Measurements from ENCODE around the gene TAF10.

TAF10 gene

DNA sequence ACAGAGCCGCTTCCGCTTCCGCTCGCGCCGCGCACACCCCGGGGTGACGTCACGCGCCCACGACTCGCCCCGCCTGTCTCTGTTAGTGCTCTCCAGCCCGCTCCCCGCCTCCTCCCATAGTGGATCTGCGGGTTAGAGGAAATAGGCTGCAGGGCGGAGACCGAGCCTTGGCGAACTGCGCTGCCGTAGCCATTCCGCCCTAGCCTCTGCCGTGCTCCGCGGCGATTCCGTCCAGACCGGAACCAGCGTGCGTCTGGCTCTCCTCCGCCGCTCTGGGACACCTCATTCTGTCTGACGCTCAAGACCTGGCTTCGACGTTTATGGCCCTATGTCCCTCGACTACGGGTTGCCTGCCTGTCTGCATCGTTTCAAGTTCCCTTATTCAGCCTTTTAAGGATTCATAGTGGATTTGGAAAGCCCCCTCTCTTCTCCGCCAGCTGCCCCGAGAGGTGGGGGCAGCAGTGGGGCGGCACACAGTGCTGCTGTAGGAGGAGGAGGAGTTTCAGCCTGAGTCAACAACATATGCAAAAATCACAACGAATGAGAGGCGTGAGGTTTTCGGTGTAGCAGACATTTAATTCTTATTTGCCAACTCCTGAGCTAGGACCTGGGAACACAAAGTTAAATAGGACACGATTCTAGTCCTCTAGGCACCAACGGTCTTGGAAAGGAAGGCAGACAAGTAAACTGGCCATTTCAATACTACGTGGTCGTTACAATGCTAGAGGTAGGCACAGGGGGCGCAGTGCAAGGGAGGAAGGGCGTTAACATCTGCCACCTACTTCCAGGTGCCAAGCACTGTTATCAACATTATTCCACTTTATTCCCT is at the start of gene TAF10:
TAF10 (minus strand) TSS at position 4 of the 829 bp plus-strand sequence. CDS start 27 bp downstream, outside the sequence.
- DNase-seq = peak; percentile 31 to 97 (median 90)

DNA sequence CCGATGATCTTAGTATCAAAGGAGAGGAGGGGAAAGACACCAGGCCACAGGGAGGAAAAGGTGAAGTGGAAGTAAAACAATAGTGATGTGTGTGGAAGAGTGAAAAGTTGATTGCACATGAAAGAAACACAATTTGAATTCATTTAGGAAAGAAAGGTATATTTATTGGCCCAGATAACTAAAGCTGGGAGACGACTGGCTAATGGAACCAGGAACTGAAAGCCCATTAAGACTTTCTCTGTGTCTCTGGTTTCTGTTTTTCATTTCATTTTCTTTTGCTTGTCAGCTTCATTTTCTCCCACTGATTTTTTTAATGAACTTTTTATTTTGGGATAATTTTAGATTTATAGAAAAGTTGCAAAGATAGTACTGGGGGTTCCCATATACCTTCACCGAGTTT is 48.7 kb upstream of the TAF10 start:
- no peak for DNase-seq

DNA sequence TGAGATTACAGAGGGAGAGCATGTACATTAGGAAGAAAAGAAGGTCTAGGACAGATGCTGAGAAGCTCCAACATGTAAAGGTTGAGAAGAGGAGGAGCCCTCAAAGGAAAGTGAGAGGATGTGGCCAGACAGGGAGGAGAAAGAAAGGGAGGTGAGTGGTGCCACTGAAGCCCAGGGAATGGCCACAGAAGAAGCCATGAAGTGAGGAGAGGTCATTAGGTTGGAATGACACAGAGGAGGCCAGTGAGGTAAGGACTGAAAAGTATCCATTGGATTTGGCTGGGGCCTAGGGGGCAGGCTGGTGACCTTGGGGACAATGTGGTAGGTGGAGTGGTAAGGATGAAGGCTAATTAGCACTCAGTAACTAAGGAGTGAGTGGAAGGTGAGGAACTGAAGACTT is 46.6 kb upstream of the TAF10 start:
- no peak for DNase-seq

DNA sequence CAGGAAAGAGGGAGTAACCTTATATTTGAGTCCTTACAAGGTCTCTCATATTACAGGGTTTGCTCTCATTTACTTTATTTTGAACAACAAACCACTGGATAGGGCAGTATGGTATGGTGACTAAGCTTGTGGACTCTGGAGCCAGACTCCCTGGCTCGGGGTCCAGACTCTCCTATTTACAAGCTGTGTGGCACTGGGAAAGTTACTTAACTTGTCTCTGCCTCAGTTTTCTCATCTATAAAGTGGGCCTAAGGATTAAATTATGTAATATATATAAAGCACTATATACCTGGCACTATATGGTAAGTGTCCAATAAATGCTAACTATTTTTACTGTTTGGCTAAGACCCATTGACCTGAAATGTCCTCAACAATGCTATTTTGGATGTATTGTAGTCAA is 45.3 kb upstream of the TAF10 start:
- DNase-seq = no peak

DNA sequence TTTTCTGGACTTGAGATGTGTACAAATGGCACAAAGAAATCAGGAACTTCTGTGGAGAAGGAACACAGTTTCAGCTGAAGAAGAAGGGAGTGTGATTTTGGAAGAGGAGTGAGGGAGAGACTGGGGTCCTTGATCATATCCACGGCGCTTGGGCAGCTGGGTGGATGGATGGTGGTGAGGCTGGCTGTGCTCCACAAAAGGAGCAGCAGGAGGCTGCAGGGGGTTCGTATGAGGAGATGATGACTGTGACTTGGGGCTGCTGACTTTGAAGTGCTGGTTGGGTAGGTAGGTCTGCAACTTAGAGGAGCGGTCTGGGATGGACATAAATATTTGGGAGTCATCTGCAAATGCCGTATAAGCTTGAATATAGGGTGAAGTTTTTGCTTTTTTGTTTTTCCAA is 44.9 kb upstream of the TAF10 start:
- no peak for DNase-seq

DNA sequence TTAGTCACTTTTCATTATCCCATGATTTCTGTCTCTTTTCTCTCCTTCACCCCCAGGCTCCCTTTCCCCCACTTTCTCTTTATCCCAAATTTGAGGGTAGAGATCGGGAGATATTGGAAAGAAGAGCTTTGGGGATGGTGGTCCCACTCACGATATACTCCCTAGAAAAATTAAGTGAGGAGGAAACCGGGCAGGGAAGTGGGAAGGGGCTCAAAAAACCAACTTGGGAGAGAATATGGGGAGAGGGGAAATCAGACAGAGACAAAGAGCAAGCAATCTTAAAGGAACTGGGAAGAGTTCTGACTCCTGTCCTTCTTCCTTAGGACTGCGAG is 44.5 kb upstream of the TAF10 start:
- no peak for DNase-seq

DNA sequence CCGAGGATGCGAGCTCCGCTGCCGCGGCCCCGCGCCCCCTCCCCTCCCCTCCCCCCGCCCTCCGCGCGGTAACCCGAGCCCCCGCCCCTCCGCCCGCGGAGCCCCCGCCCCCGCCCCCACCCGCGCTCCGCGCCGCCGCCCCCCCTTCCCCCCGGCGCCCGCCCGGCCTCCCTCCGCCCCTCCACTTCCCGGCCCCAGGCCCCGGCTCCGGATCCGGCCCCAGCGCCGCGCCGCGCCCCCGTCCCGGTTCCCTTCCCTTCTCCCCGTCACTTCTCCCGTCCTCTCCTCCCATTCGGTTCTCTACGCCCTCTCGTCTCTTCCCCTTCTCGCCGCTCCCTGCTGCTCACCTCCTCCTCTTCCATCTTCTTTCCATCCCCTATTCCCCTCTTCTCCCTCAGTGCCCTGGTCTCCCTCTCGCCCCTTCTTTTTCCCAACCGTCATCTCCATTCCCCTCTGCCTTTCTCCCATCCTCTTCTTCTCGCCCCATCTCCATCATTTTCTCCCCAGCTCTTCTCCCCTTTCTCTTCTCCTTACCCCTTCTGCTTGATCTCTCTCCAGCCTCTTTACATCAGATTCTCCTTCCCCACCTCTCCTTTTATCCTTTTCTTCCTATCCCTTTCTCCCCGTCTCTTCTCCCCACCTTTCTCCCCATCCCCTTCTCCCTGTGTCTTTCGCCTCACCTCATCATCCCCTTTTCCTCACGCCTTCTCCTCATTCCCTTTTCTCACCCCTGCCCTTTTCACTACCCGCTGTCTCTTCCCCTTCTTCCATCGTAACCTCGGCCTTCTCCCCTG is 44.0 kb upstream of the TAF10 start, which contains the start of gene DCHS1:
DCHS1 (minus strand) TSS at position 20 of the 794 bp plus-strand sequence. CDS start 14,196 bp downstream, outside the sequence.
- DNase-seq = peak in 6 of 51 donors; percentile 21 to 55 (median 30)

DNA sequence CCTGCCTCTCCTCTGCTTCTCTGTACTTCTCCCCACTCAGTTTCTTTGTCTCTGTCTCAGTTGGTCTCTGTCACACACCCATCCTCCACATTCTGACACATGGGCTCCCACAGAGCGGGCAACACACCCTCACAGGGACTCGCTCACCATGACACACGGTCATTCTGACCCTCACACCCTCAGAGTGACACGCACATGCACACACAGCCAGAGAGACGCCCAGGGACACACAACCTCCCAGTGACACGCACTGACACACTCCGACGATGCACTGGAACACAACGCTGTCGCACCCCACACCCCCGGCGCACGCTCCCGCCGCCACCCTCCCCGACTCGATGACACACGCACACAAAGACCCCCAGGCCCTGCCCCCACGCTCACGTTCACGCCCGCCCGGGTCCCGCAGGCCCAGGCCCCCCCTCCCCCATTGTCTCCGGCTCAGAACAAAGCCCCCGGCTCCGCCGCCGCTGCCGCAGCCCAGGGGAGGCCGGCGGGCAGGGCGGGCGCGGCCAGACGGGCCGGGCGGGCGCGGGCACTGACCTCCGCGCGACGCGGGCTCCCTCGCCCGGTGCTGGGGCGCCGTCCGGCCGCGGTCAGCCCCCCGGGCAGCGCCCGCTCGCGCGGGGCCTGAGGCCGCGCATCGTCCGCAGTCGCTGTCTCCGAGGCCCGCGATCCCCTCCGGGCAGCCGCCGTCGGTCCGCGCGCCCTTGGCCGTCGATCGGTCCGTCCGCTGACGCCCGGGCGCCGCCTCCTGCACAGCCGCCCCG is 43.2 kb upstream of the TAF10 start:
- peak in 13 of 51 donors; percentile 29 to 76 (median 51) for DNase-seq

DNA sequence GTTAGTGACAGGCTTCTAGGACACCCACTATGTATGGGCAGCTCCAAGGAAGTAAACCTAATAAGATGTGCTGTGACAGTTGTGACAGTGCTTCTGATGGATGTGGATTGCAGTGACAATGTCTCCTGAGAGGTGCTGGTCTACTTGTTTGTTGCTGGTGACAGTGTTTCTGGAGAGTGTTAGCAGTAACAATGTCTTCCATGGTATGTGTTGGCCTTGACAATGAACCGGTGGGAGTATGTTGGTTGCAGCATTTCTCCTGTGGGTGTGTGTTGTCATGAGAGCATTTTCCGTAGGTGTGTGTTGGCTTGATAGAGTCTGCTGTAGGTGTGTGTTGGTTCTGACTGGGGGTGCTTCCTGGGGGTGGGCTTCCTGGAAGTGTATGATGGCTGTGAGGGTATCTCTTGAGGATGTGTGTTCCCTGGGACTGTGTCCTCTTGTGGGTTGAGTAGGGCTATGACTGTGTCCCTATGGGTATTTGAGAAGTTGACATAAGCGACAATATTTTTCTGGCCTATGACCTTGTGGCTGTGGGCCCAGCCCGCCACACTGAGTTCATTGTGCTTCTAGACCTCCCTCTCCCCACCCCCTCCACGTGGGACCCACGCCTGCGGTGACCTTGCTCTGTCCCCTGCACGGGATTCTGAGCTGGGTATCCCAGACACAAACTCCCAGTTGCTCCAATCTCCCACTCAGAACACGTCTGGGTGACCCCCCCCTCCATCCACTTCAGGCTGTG is 42.4 kb upstream of the TAF10 start:
- DNase-seq = peak in 19 of 51 donors; percentile 21 to 76 (median 43)

DNA sequence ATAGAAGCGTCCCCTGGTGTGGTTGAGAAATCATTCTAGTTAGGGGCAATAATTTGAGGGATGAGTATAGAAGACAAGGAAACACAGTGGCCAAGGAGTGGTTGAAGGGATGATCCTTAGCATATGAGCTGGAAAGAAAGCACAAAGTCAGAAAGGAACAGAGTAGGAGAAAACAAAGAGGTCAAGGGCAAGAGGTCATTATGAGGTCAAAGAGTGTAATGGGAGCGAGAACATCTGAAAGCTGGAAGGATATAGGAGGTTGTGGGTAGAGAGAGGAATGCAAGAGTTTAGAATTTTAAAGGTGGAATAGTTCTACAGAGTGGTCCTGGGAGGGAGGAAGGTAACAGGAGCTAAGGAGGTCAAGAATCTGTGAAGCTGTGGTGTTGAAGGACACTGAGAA is 41.6 kb upstream of the TAF10 start:
- no peak for DNase-seq

DNA sequence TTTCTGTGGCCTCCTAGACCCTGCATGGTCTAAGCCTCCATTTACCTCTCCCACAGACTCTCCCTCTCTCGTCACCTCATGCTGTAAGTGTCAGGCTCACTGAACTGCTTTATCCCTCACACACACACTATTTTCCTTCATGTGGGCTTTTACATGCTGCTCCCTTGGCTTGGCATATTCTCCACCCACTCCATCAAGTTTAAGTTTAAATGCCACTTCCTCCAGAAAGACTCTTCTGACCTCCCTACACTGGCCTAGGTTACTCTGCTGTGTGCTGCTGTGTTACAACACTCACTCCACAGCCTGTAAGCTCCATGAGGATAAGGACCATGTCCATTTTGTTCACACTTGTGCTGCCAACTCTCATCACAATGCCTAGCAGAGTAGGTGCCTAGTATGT is 41.1 kb upstream of the TAF10 start:
- no peak for DNase-seq

DNA sequence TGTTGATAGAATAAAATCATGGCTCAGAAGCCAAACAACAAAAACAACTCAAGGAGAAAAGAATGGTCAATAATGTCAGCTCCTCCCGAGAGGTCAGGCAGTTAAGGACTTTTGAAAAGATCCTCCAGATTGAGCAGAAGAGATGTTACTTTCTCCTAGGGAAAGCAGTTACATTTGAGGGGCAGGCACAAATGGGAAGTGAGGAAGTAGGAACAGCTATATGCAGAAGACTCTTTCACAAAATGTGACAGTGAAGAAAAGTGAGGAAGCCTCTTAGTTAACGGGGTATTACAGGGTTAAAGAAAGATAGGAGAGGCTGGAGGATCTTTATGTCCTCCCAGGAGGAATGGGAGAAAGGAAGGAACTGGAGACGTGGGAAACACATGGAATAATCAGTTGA is 40.2 kb upstream of the TAF10 start:
- DNase-seq = no peak

DNA sequence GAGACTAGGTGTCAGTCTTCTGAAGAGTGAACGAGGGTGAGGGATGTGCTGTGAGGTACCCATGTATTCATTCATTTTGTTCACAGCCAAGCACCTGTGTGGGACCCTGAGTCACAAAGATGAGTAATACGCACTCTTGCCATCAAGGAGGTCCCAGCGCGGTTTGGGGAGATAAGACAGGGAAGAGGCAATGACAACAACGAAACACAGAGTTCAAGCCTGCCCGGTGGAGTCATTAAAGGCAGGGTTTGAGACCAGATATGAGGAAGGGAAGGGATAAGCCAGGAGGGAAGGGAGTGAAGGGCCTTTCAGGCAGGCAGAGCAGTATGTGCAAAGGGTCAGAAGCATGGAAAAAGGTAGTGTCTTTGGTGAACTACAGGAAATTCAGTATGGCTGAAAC is 39.0 kb upstream of the TAF10 start:
- no peak for DNase-seq

DNA sequence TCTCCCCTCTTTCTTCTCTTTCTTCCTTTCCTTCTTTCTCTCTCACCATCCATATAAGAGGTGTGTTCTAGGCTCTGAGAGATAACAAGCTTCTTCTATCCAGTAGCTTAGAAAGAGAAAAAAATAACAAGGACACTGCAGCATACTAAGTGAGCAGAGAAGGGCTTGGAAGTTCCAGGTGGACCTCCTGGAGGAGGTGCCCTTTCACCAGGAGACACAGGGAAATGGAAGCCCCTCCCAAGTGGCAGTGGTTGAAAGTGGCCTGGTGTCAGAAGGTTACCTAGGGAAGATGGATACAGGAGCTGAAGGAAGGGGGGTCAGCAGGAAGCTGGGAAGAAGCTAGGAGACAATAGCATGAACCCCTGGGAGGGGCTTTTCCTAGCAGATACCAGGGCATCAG is 38.1 kb upstream of the TAF10 start:
- no peak for DNase-seq

DNA sequence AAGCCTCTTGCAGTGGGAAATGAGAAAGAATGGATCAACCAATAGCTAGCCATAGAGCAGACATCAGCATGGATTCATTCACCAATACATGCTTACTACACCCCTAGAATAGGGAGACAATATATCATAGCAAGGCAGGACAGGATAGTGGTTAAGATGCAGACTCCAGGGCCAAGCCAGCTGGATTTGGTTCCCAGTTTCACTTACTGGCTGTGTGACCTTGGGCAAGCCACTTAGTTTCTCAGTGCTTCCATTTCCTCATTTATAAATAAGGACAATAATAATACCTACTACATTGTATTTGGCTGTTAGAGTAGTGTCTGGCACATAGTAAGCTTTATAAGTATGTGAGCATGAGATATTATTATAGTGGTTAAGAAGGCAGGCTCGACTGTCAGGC is 36.5 kb upstream of the TAF10 start:
- no peak for DNase-seq

DNA sequence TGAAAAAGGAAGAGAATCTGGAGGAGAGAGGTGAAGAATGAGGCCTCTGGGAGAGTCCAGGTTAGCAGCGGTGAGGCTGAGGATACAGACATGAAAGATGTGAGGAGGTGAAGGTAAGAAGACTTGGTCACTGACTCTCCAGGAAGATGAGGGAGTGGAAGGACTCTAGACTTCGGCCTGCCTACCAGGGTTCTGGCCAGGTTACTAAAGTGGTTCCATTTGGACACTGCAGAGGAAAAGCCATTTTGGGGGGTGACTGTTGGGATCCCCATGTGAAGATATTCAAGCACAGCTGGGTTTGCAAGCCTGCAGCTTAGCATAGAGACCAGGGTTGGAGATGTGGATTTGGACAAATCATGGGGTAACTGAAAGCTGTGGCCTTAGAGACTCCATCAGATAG is 35.8 kb upstream of the TAF10 start:
- no peak for DNase-seq

DNA sequence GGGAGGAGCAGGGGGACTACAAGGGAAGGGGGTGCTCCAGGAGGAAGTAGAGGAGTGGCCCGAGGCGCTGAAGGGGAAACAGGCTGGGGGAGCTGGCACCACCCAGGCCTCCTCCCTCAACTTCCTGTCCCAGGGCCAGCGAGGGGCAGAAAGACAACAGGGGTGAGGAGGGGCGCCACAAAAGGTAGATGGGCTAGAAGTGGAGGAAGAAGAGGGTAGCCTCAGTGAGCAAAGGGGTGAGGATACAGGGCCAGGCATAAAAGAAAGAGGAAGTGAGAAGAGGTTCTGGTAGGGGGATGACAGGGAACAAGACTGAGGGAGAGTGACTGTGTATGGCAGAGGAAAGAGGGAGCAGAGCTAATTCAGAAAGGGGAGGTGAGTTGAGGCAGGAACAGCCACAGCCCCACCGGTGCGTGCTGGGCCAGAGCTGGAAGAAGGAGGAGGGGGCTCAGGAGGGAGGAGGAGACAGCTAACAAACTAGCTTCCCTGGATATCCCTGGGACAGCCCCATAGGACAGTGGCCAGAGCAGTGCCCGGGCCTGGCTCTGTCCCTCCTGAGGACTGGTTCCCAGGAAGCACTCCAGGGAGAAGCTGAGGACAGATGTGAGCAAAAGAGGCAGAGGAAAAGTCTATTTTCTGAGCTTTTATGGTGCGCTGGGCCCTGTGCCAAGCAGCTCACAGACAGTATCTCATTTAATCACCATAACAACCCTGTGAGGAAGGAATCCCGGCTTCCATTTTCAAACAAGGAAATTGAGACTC is 35.1 kb upstream of the TAF10 start:
- DNase-seq = peak in 2 of 51 donors; percentile 20 to 38

DNA sequence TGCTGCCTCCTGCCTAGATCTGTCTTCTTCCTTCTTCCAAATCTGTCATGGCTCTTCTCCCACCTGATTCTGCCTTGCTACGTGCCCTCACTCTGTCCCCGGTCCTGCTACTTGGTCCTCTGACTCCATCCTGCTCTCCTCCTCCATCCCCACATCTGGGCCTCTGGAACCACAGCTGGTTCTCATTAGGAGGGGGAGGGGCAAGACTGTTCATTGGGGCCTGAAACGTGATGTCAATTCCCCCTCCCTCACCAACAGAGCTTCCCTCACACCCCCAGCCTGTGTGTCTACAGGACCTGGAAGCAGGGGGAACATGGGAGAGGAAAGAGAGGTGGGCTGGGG is 34.5 kb upstream of the TAF10 start:
- DNase-seq = no peak

DNA sequence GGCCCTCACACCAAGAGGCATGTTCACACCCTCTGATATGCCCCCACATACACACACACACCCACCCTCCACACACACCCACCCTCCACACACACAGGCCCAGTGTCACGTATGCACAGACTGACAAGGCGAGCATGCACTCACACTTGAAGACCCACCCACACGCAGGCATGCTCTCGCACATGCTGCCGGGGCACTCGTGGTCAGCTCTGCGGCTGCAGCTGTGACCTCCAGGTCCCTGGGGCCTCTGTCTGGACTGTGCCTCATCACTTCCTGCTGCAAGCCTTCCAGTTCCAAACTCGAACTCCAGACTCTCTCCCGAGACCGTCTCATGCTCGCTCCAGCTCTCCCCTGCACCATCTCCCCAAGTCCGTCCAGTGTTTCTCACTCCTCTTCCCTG is 34.1 kb upstream of the TAF10 start:
- DNase-seq = no peak

DNA sequence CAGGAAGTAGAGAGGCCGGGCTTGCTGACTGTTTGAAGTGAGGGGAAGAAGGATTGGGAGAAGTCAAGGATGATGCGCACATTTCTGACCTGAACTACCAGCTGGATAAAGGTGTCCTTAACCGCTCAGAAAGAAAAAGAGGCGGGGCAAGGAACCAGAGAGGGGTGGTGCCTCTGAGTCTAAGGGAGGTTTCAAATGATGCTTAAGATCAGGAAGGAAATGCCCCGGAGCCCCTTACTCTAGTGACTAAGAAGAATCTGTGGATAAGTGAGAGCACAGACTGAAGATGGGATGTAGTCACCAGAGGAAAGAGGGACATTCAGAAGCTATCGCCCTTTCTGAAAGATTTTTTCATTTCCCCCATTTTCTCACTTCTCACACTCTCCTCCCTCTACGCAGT is 30.9 kb upstream of the TAF10 start:
- DNase-seq = no peak

All from hypothalamus (tissue), 51 donors.